22Rv1 (cell line): Measurements from ENCODE around the gene KRT23.

Experiments
- ZFX ChIP-seq: fragments of 450-650 bp; IDR thresholded peaks from 2 replicates; pipeline ENCODE4 v1.6.1; 2017; ENCODE audit warnings: antibody characterized with exemption, borderline replicate concordance
- TF ChIP-seq, protein P1 (sequence below): fragments of 450-650 bp; IDR thresholded peaks from 2 replicates; pipeline ENCODE4 v1.5.1; 2017; ENCODE audit warnings: mild to moderate bottlenecking

DNA sequence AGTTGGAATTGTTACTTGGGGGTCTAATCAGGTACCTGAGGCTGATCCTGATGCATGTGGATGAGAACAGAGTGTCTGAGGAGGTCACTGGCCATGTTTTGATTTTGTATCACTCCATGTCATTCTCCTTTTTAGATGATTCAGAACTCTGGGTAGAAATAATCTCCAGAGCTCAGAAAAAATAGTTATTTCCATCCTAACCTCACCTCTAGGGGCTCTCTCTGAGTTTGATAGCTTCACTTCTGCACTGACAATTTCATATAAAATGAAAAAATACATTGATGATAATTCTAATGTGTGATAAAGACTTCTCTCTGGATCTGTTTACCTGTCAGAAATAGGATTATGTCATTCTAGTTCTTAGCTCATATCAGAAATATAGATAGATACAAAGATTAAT lies 64.2 kb downstream of the KRT23 start:
- TF ChIP-seq, protein P1, sequence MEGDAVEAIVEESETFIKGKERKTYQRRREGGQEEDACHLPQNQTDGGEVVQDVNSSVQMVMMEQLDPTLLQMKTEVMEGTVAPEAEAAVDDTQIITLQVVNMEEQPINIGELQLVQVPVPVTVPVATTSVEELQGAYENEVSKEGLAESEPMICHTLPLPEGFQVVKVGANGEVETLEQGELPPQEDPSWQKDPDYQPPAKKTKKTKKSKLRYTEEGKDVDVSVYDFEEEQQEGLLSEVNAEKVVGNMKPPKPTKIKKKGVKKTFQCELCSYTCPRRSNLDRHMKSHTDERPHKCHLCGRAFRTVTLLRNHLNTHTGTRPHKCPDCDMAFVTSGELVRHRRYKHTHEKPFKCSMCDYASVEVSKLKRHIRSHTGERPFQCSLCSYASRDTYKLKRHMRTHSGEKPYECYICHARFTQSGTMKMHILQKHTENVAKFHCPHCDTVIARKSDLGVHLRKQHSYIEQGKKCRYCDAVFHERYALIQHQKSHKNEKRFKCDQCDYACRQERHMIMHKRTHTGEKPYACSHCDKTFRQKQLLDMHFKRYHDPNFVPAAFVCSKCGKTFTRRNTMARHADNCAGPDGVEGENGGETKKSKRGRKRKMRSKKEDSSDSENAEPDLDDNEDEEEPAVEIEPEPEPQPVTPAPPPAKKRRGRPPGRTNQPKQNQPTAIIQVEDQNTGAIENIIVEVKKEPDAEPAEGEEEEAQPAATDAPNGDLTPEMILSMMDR: no peak
- TF ChIP-seq ZFX: no peak
